K562 (cell line): ENCODE measurements around the gene ADAMTS2. TPM values are rescaled to one million over a fixed set of nuclear protein-coding genes. Genes with fewer than 3 reads are reported as not detected.

Experiments
- ATAC-seq: fragments of 200-7000 bp; cut with Tn5 transposase; 3 replicates; pipeline ENCODE4 v1.9.1; 2020; ENCODE audit warnings: moderate library complexity
- BruUV-seq: library from RNA; stranded (reverse); fragments of 400-500 nt; replicated peaks from 2 replicates; lab custom pipeline; 2021; lab: Mats Ljungman, UMichigan
- CTCF ChIA-PET: fragments of 300-600 bp; formaldehyde crosslinking; extraction: SDS; loops from one replicate; lab custom pipeline; 2021; ENCODE audit warnings: low intra/inter-chr PET ratio; lab: Yijun Ruan, JAX
- POLR2A ChIA-PET: fragments of 300-600, 350-650 bp; sonication (Branson Sonifier 250); formaldehyde crosslinking; extraction: SDS; loops from one replicate; lab custom pipeline; 2021; ENCODE audit warnings: antibody characterized with exemption, inconsistent platforms; lab: Yijun Ruan, JAX
- DNase-seq, 4 experiments: peaks; one replicate each; pipeline versions ENCODE4 v3.0.0 to v3.0.0-alpha.2; 2011 to 2018; ENCODE audit warnings: low spot score in 3 of 4, mixed read lengths in 3 of 4; ENCODE audit errors: extremely low read depth in 1 of 4
- FAIRE-seq: peaks from 2 replicates; lab custom pipeline; 2011; peaks lifted over from hg19 to GRCh38; lab: Jason Lieb, UNC
- H2AFZ ChIP-seq: 2 replicates; pipeline ENCODE4 v1.6.0; 2011; ENCODE audit warnings: low read depth, low read length, control low read depth, inconsistent platforms
- H3K27ac ChIP-seq: fragments of 200-600 bp; 3 replicates; pipeline ENCODE4 v1.8.0; 2011; ENCODE audit warnings: low read depth, mild to moderate bottlenecking, control low read depth, inconsistent platforms, low read length, moderate library complexity, mixed read lengths; ENCODE audit errors: extremely low read depth
- H3K27me3 ChIP-seq, 2 experiments: fragments of 300-600 bp in 1 of 2; 2 replicates in 1 of 2; 3 replicates in 1 of 2; pipeline versions ENCODE4 v1.6.0 to v1.8.0; 2011; ENCODE audit warnings: inconsistent platforms in 2 of 2, low read length in 2 of 2, mild to moderate bottlenecking in 1 of 2, mixed read lengths in 1 of 2, moderate library complexity in 1 of 2; ENCODE audit not compliant: control insufficient read depth in 2 of 2, insufficient read depth in 2 of 2
- H3K36me3 ChIP-seq: fragments of 300-600 bp; 3 replicates; pipeline ENCODE4 v1.8.0; 2011; ENCODE audit warnings: mild to moderate bottlenecking, low read length, inconsistent platforms; ENCODE audit not compliant: control insufficient read depth, insufficient read depth
- H3K4me1 ChIP-seq, 2 experiments: fragments of 200-600 bp in 1 of 2; replicated peaks in 1 of 2; 2 replicates in 1 of 2; 3 replicates in 1 of 2; pipeline versions ENCODE4 v1.5.1 to v1.8.0; 2011; ENCODE audit warnings: inconsistent platforms in 2 of 2, low read length in 2 of 2, mild to moderate bottlenecking in 1 of 2, mixed read lengths in 1 of 2, moderate library complexity in 1 of 2; ENCODE audit not compliant: control insufficient read depth in 2 of 2, insufficient read depth in 2 of 2
- H3K4me2 ChIP-seq: 2 replicates; pipeline ENCODE4 v1.6.1; 2011; ENCODE audit warnings: low read length, control low read depth, inconsistent platforms, mixed read lengths; ENCODE audit not compliant: insufficient read depth
- H3K4me3 ChIP-seq: fragments of 200-600 bp; sonication (generic), shearing (Covaris generic); 2 replicates; pipeline ENCODE4 v1.5.1; 2016; ENCODE audit warnings: control low read depth, inconsistent platforms
- H3K79me2 ChIP-seq: fragments of 200-600 bp; 3 replicates; pipeline ENCODE4 v1.8.0; 2011; ENCODE audit warnings: low read length, inconsistent platforms; ENCODE audit not compliant: control insufficient read depth, insufficient read depth
- H3K9ac ChIP-seq, 2 experiments: 2 replicates each; pipeline versions ENCODE4 v1.6.0 to v1.6.1; 2011; ENCODE audit warnings: low read depth in 2 of 2, low read length in 2 of 2, control low read depth in 1 of 2, inconsistent platforms in 1 of 2, mild to moderate bottlenecking in 1 of 2, mixed read lengths in 1 of 2; ENCODE audit not compliant: insufficient read depth in 1 of 2
- H3K9me1 ChIP-seq: one replicate; pipeline ENCODE4 v1.6.0; 2011; ENCODE audit warnings: inconsistent platforms, mild to moderate bottlenecking, low read length, moderate library complexity; ENCODE audit not compliant: control insufficient read depth, insufficient read depth
- H3K9me3 ChIP-seq: replicated peaks from 2 replicates; pipeline ENCODE4 v1.5.1; 2011; ENCODE audit warnings: low read depth, low read length, inconsistent platforms; ENCODE audit not compliant: control insufficient read depth, insufficient read depth
- H4K20me1 ChIP-seq: replicated peaks from 2 replicates; pipeline ENCODE4 v1.6.1; 2011; ENCODE audit warnings: low read length, inconsistent platforms, mixed read lengths; ENCODE audit not compliant: control insufficient read depth, insufficient read depth
- CBX3 ChIP-seq, 2 experiments: IDR thresholded peaks; 1 replicate in 1 of 2; 2 replicates in 1 of 2; pipeline ENCODE4 v1.6.1; 2012; ENCODE audit warnings: inconsistent platforms in 2 of 2, low read length in 2 of 2, borderline replicate concordance in 1 of 2, control low read depth in 1 of 2
- GTF2F1 ChIP-seq: IDR thresholded peaks from 2 replicates; pipeline ENCODE4 v1.6.1; 2011; ENCODE audit warnings: low read depth, low read length, improper control_type of control experiment
- KDM5B ChIP-seq: fragments of 200-600 bp; sonication (generic); IDR thresholded peaks from 2 replicates; pipeline ENCODE4 v1.6.1; 2012; ENCODE audit warnings: low read depth, mild to moderate bottlenecking, moderate library complexity, low read length, control low read depth, inconsistent platforms; ENCODE audit not compliant: insufficient replicate concordance
- MECOM ChIP-seq: fragments of 250-450 bp; sonication (Bioruptor Pico); IDR thresholded peaks from 2 replicates; pipeline ENCODE4 v1.8.0; 2022; ENCODE audit warnings: inconsistent platforms
- MXI1 ChIP-seq: IDR thresholded peaks from 2 replicates; pipeline ENCODE4 v1.6.1; 2011; ENCODE audit warnings: low read depth, mild to moderate bottlenecking, improper control_type of control experiment, low read length
- NFXL1 ChIP-seq: fragments of 450-650 bp; formaldehyde crosslinking; IDR thresholded peaks from 2 replicates; pipeline ENCODE4 v1.4.0; 2021; ENCODE audit warnings: mild to moderate bottlenecking
- NR4A1 ChIP-seq, 2 experiments: fragments of 250-450 bp in 1 of 2; fragments of 450-650 bp in 1 of 2; sonication (Bioruptor Pico) in 1 of 2; IDR thresholded peaks; 2 replicates each; pipeline versions ENCODE4 v1.4.0 to v1.6.1; 2016 to 2020; ENCODE audit warnings: mild to moderate bottlenecking in 2 of 2, missing compliant biosample characterization in 1 of 2, missing genetic modification characterization in 1 of 2, moderate library complexity in 1 of 2
- SRSF1 ChIP-seq: fragments of 200-400 bp; formaldehyde crosslinking; IDR thresholded peaks from 2 replicates; pipeline ENCODE4 v1.6.1; 2017; ENCODE audit warnings: mild to moderate bottlenecking, low read depth, low read length, moderate library complexity
- ZBED1 ChIP-seq: IDR thresholded peaks from 2 replicates; pipeline ENCODE4 v1.6.1; 2014
- ZNF217 ChIP-seq: sonication (generic); formaldehyde crosslinking; IDR thresholded peaks from 2 replicates; pipeline ENCODE4 v1.8.0; 2022; ENCODE audit warnings: mild to moderate bottlenecking, missing genetic modification reagents
- WGBS: fragments of 100-300 bp; shearing (Covaris generic); methylation state at CpG from one replicate; pipeline ENCODE4 v1.1.6; 2016; ENCODE audit warnings: low coverage, mixed read lengths; ENCODE audit not compliant: insufficient coverage; ENCODE audit errors: missing lambda C conversion rate; 5-methylcytosine and 5-hydroxymethylcytosine counted together
- in situ Hi-C: fragments of 300-500 bp; cut with MboI; formaldehyde crosslinking; loops from 4 replicates; pipeline ENCODE4 v1.15.0; 2018; ENCODE audit warnings: inconsistent platforms, mixed read lengths
- intact Hi-C: fragments of 100-400 bp; cut with micrococcal nuclease; formaldehyde crosslinking; loops from 2 replicates; pipeline ENCODE4 v1.14.2; 2022
- polyA plus RNA-seq, 8 experiments: library from polyadenylated mRNA; depleted of rRNA in 4 of 8; stranded (reverse) in 5 of 8; unstranded in 3 of 8; fragments of >200 nt; fragmentation: Nextera tagmentation in 2 of 8; fragmentation: Illumina TruSeq in 1 of 8; extraction: Ambion mirVana in 2 of 8; extraction: Trizol in 1 of 8; gene quantifications; 2 replicates each; pipeline versions ENCODE4 v1.2.1 to v1.2.3, GENCODE V29; 2011 to 2014; ENCODE audit warnings: inconsistent platforms in 1 of 8, missing spikeins in 1 of 8
- total RNA-seq, 7 experiments: library from RNA; depleted of rRNA in 6 of 7; stranded (reverse); fragments of >200 nt in 6 of 7; fragmentation: Illumina TruSeq in 2 of 7; extraction: Trizol in 2 of 7; gene quantifications; 2 replicates each; pipeline versions ENCODE4 v1.2.1 to v1.2.3, GENCODE V29; 2011 to 2021; ENCODE audit warnings: low replicate concordance in 1 of 7
- TF ChIP-seq, protein P1 (sequence below): fragments of 200-800 bp; sonication (Bioruptor generic); IDR thresholded peaks from 2 replicates; pipeline ENCODE4 v1.6.1; 2017; ENCODE audit warnings: missing genetic modification characterization, missing compliant biosample characterization
- TF ChIP-seq, protein P2 (sequence below): fragments of 250-450 bp; sonication (Bioruptor Pico); IDR thresholded peaks from 2 replicates; pipeline ENCODE4 v1.8.0; 2022; ENCODE audit warnings: inconsistent platforms
- TF ChIP-seq, protein P3 (sequence below): IDR thresholded peaks from 2 replicates; pipeline ENCODE4 v1.6.1; 2011; ENCODE audit warnings: borderline replicate concordance, low read depth, mild to moderate bottlenecking, moderate library complexity, low read length; ENCODE audit not compliant: insufficient read depth, poor library complexity, severe bottlenecking

Gene ADAMTS2
- total and polyA plus RNA-seq, 9 of the 15 experiments (the other 6 are each of a cell fraction or from before 2014, with no cell fraction given), result not detected

GRCh38 chr5:179227580-179228311 lies 117.5 kb downstream of the ADAMTS2 start:
- H3K4me3 ChIP-seq, result no peak overlapping the region
- DNase-seq (no peak), FAIRE-seq (no peak), ATAC-seq (no peak)
- 2% methylated on average over 14 of the region's 17 CpGs for WGBS
- no peak overlapping the region for H3K9ac ChIP-seq
- H3K27ac ChIP-seq, result no peak overlapping the region
- no TSS peak for BruUV-seq
- in situ Hi-C loops, result no loop called here
- no peak overlapping the region for H3K4me2 ChIP-seq
- H3K9me1 ChIP-seq, result no peaks in the 10 kb centered on the region
- POLR2A ChIA-PET, result no interaction called here
- CTCF ChIA-PET, result no interaction called here
- no peaks in the 10 kb centered on the region for H3K36me3 ChIP-seq
- H3K27me3 ChIP-seq, result peaks cover 21 to 87% of the 10 kb centered on the region in 2 experiments; a peak in 4 of 5 replicates
- no peaks in the 10 kb centered on the region for H3K79me2 ChIP-seq
- peaks cover 4% of the 10 kb centered on the region for H4K20me1 ChIP-seq
- no peak overlapping the region for H2AFZ ChIP-seq
- no peaks in the 10 kb centered on the region for H3K4me1 ChIP-seq
- intact Hi-C loops, result no loop called here
- no peaks in the 10 kb centered on the region for H3K9me3 ChIP-seq
- TF ChIP-seq, protein P1, sequence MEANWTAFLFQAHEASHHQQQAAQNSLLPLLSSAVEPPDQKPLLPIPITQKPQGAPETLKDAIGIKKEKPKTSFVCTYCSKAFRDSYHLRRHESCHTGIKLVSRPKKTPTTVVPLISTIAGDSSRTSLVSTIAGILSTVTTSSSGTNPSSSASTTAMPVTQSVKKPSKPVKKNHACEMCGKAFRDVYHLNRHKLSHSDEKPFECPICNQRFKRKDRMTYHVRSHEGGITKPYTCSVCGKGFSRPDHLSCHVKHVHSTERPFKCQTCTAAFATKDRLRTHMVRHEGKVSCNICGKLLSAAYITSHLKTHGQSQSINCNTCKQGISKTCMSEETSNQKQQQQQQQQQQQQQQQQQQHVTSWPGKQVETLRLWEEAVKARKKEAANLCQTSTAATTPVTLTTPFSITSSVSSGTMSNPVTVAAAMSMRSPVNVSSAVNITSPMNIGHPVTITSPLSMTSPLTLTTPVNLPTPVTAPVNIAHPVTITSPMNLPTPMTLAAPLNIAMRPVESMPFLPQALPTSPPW (CRISPR knock-in tag), result no peak
- TF ChIP-seq MXI1 (no peak), NFXL1 (CRISPR knock-in tag) (no peak), ZNF217 (no peak), KDM5B (no peak), SRSF1 (no peak), MECOM (CRISPR knock-in tag) (no peak), GTF2F1 (no peak), CBX3 (IDR thresholded peaks at IDR 0.05; ENCODE audit: borderline replicate concordance in 1 of 2, low read length in 2 of 2) (no peak), NR4A1 (CRISPR knock-in tag; IDR thresholded peaks at IDR 0.05) (no peak), NR4A1 (tag; IDR thresholded peaks at IDR 0.05) (no peak), ZBED1 (no peak)
- TF ChIP-seq, protein P2, sequence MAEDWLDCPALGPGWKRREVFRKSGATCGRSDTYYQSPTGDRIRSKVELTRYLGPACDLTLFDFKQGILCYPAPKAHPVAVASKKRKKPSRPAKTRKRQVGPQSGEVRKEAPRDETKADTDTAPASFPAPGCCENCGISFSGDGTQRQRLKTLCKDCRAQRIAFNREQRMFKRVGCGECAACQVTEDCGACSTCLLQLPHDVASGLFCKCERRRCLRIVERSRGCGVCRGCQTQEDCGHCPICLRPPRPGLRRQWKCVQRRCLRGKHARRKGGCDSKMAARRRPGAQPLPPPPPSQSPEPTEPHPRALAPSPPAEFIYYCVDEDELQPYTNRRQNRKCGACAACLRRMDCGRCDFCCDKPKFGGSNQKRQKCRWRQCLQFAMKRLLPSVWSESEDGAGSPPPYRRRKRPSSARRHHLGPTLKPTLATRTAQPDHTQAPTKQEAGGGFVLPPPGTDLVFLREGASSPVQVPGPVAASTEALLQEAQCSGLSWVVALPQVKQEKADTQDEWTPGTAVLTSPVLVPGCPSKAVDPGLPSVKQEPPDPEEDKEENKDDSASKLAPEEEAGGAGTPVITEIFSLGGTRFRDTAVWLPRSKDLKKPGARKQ (CRISPR knock-in tag), result no peak
- TF ChIP-seq, protein P3, sequence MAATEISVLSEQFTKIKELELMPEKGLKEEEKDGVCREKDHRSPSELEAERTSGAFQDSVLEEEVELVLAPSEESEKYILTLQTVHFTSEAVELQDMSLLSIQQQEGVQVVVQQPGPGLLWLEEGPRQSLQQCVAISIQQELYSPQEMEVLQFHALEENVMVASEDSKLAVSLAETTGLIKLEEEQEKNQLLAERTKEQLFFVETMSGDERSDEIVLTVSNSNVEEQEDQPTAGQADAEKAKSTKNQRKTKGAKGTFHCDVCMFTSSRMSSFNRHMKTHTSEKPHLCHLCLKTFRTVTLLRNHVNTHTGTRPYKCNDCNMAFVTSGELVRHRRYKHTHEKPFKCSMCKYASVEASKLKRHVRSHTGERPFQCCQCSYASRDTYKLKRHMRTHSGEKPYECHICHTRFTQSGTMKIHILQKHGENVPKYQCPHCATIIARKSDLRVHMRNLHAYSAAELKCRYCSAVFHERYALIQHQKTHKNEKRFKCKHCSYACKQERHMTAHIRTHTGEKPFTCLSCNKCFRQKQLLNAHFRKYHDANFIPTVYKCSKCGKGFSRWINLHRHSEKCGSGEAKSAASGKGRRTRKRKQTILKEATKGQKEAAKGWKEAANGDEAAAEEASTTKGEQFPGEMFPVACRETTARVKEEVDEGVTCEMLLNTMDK, result no peak
